Right cardiac atrium (tissue), 5 donors: ENCODE results near the gene PRMT2. TPM values are rescaled to one million over a fixed set of nuclear protein-coding genes. Genes with fewer than 3 reads are reported as not detected.
"Not testable (repeated sequence)": the region's sequence is repeated elsewhere in the genome, so short reads cannot be mapped to it uniquely, and the experiment has no call there.

Experiments used
- ATAC-seq, 2 donors: fragments of 200-7000 bp; cut with Tn5 transposase; one replicate each; pipeline versions ENCODE4 v1.8.0 to v1.9.1; 2020; ENCODE audit warnings: moderate library complexity in 2 of 2, mild to moderate bottlenecking in 1 of 2
- DNase-seq, 3 donors: peaks; one replicate each; pipeline ENCODE4 v3.0.0-alpha.2; 2020
- H3K27ac ChIP-seq: one replicate; pipeline ENCODE4 v1.5.1; 2013; ENCODE audit warnings: mild to moderate bottlenecking, low read length, control low read depth, moderate library complexity
- H3K27me3 ChIP-seq: one replicate; pipeline ENCODE4 v1.6.1; 2013; ENCODE audit not compliant: control insufficient read depth, insufficient read depth
- H3K4me1 ChIP-seq: one replicate; pipeline ENCODE4 v1.6.1; 2013; ENCODE audit warnings: low read length; ENCODE audit not compliant: control insufficient read depth, insufficient read depth
- H3K4me3 ChIP-seq: one replicate; pipeline ENCODE4 v1.5.1; 2013; ENCODE audit warnings: low read length, control low read depth
- H3K9me3 ChIP-seq: one replicate; pipeline ENCODE4 v1.6.1; 2013; ENCODE audit warnings: low read length; ENCODE audit not compliant: control insufficient read depth
- WGBS: extraction: QIAGEN DNeasy Blood & Tissue Kit; methylation state at CpG from one replicate; pipeline ENCODE4 v1.1.7; 2013; 5-methylcytosine and 5-hydroxymethylcytosine counted together
- intact Hi-C, 4 donors: fragments of 100-400 bp; cut with DNase I; formaldehyde crosslinking; loops; one replicate each; pipeline versions ENCODE4 v1.11.0 to v1.14.0; 2022 to 2023
- polyA plus RNA-seq: library from polyadenylated mRNA; stranded (reverse); fragments of 200-250 nt; gene quantifications from one replicate; pipeline ENCODE4 v1.2.3, GENCODE V29; 2013
- total RNA-seq, 4 donors: library from RNA; stranded (reverse); fragmentation: NEBNext Ultra II Directional; extraction: Animal tissue kit (Norgen Biotek cat#: 25700); gene quantifications; one replicate each; pipeline ENCODE4 v1.2.1, GENCODE V29; 2021
- donor health status: healthy with polysubstance abuse.
- donor health status: DM: no; HTN: yes; CAD: no.
- donor health status: DM: no; HTN: no; CAD: no.
- donor health status: DM: no; HTN: yes; CAD: no; lungs with severe emphysema.
- donor health status: DM: yes; HTN: yes; CAD: no.

Gene PRMT2
- total and polyA plus RNA-seq, 5 donors = 42.5 to 75.6 (median 70.6) TPM

- Histone ChIP-seq H3K4me1 (no peaks in the 10 kb centered on the region), H3K27me3 (no peaks in the 10 kb centered on the region), H3K9me3 (peaks cover 5% of the 10 kb centered on the region), H3K27ac (no peak overlapping the region), H3K4me3 (no peak overlapping the region)
- intact Hi-C loops = no loop called here
- DNase-seq = no peak
- WGBS = 81% methylated on average over 6 of the region's 6 CpGs
- no peak for ATAC-seq
Observed at GRCh38 chr21:46628868-46629267, 6.6 kb upstream of the PRMT2 start.

- H3K27ac ChIP-seq, H3K4me3 ChIP-seq, H3K27me3 ChIP-seq, H3K9me3 ChIP-seq, intact Hi-C loops, H3K4me1 ChIP-seq, DNase-seq, ATAC-seq: not testable (repeated sequence)
- WGBS = 94% methylated on average over 2 of the region's 2 CpGs
Observed at GRCh38 chr21:46630915-46631314, 4.6 kb upstream of the PRMT2 start.

GRCh38 chr21:46633566-46633965 lies 1.9 kb upstream of the PRMT2 start:
- intact Hi-C loops = no loop called here
- Histone ChIP-seq H3K4me3 (no peak overlapping the region), H3K9me3 (no peaks in the 10 kb centered on the region), H3K27ac (no peak overlapping the region), H3K27me3 (no peaks in the 10 kb centered on the region), H3K4me1 (peaks cover 3% of the 10 kb centered on the region)
- WGBS = 95% methylated on average over 5 of the region's 5 CpGs
- DNase-seq = no peak
- ATAC-seq = no peak

GRCh38 chr21:46634427-46634826 lies 1.0 kb upstream of the PRMT2 start:
- peaks cover 3% of the 10 kb centered on the region for H3K4me1 ChIP-seq
- ATAC-seq (no peak), DNase-seq (no peak)
- intact Hi-C loops = no loop called here
- no peak overlapping the region for H3K27ac ChIP-seq
- no peak overlapping the region for H3K4me3 ChIP-seq
- 88% methylated on average over 8 of the region's 8 CpGs for WGBS
- H3K27me3 ChIP-seq = no peaks in the 10 kb centered on the region
- no peaks in the 10 kb centered on the region for H3K9me3 ChIP-seq

GRCh38 chr21:46634966-46635323 lies 529 bp upstream of the PRMT2 start:
- intact Hi-C loops = no loop called here
- Histone ChIP-seq H3K4me1 (peaks cover 3% of the 10 kb centered on the region), H3K9me3 (no peaks in the 10 kb centered on the region), H3K27me3 (no peaks in the 10 kb centered on the region), H3K27ac (peak overlapping the region; percentile 88), H3K4me3 (peak overlapping the region; percentile 49)
- ATAC-seq = peak; percentile 72 to 73
- WGBS = under 1% methylated on average over 14 of the region's 14 CpGs
- peak in 2 of 3 donors; percentile 77 to 90 for DNase-seq

GRCh38 chr21:46636181-46636512 lies 673 bp downstream of the PRMT2 start:
- 3% methylated on average over 8 of the region's 8 CpGs for WGBS
- intact Hi-C loops = no loop called here
- no peaks in the 10 kb centered on the region for H3K9me3 ChIP-seq
- ATAC-seq (no peak), DNase-seq (no peak)
- H3K4me1 ChIP-seq = peaks cover 3% of the 10 kb centered on the region
- H3K27ac ChIP-seq = no peak overlapping the region
- H3K4me3 ChIP-seq = peak overlapping the region; percentile 48
- no peaks in the 10 kb centered on the region for H3K27me3 ChIP-seq

- no peak for DNase-seq
- intact Hi-C loops = no loop called here
- H3K27ac ChIP-seq = no peak overlapping the region
- peak overlapping the region; percentile 48 for H3K4me3 ChIP-seq
- H3K27me3 ChIP-seq = no peaks in the 10 kb centered on the region
- H3K9me3 ChIP-seq = no peaks in the 10 kb centered on the region
- WGBS = 62% methylated on average over 7 of the region's 7 CpGs
- ATAC-seq = no peak
- peaks cover 3% of the 10 kb centered on the region for H3K4me1 ChIP-seq
Observed at GRCh38 chr21:46636550-46637285, 1.2 kb downstream of the PRMT2 start.

GRCh38 chr21:46637952-46638746 lies 2.7 kb downstream of the PRMT2 start:
- Histone ChIP-seq H3K27me3 (no peaks in the 10 kb centered on the region), H3K4me3 (no peak overlapping the region), H3K4me1 (peaks cover 3% of the 10 kb centered on the region), H3K9me3 (no peaks in the 10 kb centered on the region), H3K27ac (no peak overlapping the region)
- intact Hi-C loops = no loop called here
- ATAC-seq (no peak), DNase-seq (no peak)
- WGBS = 31% methylated on average over 3 of the region's 3 CpGs

GRCh38 chr21:46639489-46640386 lies 4.3 kb downstream of the PRMT2 start:
- ATAC-seq (no peak), DNase-seq (no peak)
- intact Hi-C loops = no loop called here
- WGBS = 80% methylated on average over 8 of the region's 8 CpGs
- Histone ChIP-seq H3K27me3 (no peaks in the 10 kb centered on the region), H3K4me3 (no peak overlapping the region), H3K4me1 (peaks cover 3% of the 10 kb centered on the region), H3K27ac (no peak overlapping the region), H3K9me3 (no peaks in the 10 kb centered on the region)

GRCh38 chr21:46641656-46642055 lies 6.2 kb downstream of the PRMT2 start:
- DNase-seq = no peak
- intact Hi-C loops = no loop called here
- Histone ChIP-seq H3K4me1 (peaks cover 3% of the 10 kb centered on the region), H3K27ac (no peak overlapping the region), H3K27me3 (no peaks in the 10 kb centered on the region), H3K4me3 (no peak overlapping the region), H3K9me3 (no peaks in the 10 kb centered on the region)
- peak; percentile 52 to 55 for ATAC-seq
- WGBS = 85% methylated on average over 8 of the region's 8 CpGs
